K562 (cell line): ENCODE measurements around the gene PACS1. TPM values are rescaled to one million over a fixed set of nuclear protein-coding genes. Genes with fewer than 3 reads are reported as not detected.

Source experiments
- ATAC-seq: fragments of 200-7000 bp; cut with Tn5 transposase; 3 replicates; pipeline ENCODE4 v1.9.1; 2020; ENCODE audit warnings: moderate library complexity
- BruUV-seq: library from RNA; stranded (reverse); fragments of 400-500 nt; replicated peaks from 2 replicates; lab custom pipeline; 2021; lab: Mats Ljungman, UMichigan
- CTCF ChIA-PET: fragments of 300-600 bp; formaldehyde crosslinking; extraction: SDS; loops from one replicate; lab custom pipeline; 2021; ENCODE audit warnings: low intra/inter-chr PET ratio; lab: Yijun Ruan, JAX
- POLR2A ChIA-PET: fragments of 300-600, 350-650 bp; sonication (Branson Sonifier 250); formaldehyde crosslinking; extraction: SDS; loops from one replicate; lab custom pipeline; 2021; ENCODE audit warnings: antibody characterized with exemption, inconsistent platforms; lab: Yijun Ruan, JAX
- DNase-seq, 4 experiments: peaks; one replicate each; pipeline versions ENCODE4 v3.0.0 to v3.0.0-alpha.2; 2011 to 2018; ENCODE audit warnings: low spot score in 3 of 4, mixed read lengths in 3 of 4; ENCODE audit errors: extremely low read depth in 1 of 4
- FAIRE-seq: peaks from 2 replicates; lab custom pipeline; 2011; peaks lifted over from hg19 to GRCh38; lab: Jason Lieb, UNC
- H2AFZ ChIP-seq: 2 replicates; pipeline ENCODE4 v1.6.0; 2011; ENCODE audit warnings: low read depth, low read length, control low read depth, inconsistent platforms
- H3K27ac ChIP-seq: fragments of 200-600 bp; 3 replicates; pipeline ENCODE4 v1.8.0; 2011; ENCODE audit warnings: low read depth, mild to moderate bottlenecking, control low read depth, inconsistent platforms, low read length, moderate library complexity, mixed read lengths; ENCODE audit errors: extremely low read depth
- H3K27me3 ChIP-seq, 2 experiments: fragments of 300-600 bp in 1 of 2; 2 replicates in 1 of 2; 3 replicates in 1 of 2; pipeline versions ENCODE4 v1.6.0 to v1.8.0; 2011; ENCODE audit warnings: inconsistent platforms in 2 of 2, low read length in 2 of 2, mild to moderate bottlenecking in 1 of 2, mixed read lengths in 1 of 2, moderate library complexity in 1 of 2; ENCODE audit not compliant: control insufficient read depth in 2 of 2, insufficient read depth in 2 of 2
- H3K36me3 ChIP-seq: fragments of 300-600 bp; 3 replicates; pipeline ENCODE4 v1.8.0; 2011; ENCODE audit warnings: mild to moderate bottlenecking, low read length, inconsistent platforms; ENCODE audit not compliant: control insufficient read depth, insufficient read depth
- H3K4me1 ChIP-seq, 2 experiments: fragments of 200-600 bp in 1 of 2; replicated peaks in 1 of 2; 2 replicates in 1 of 2; 3 replicates in 1 of 2; pipeline versions ENCODE4 v1.5.1 to v1.8.0; 2011; ENCODE audit warnings: inconsistent platforms in 2 of 2, low read length in 2 of 2, mild to moderate bottlenecking in 1 of 2, mixed read lengths in 1 of 2, moderate library complexity in 1 of 2; ENCODE audit not compliant: control insufficient read depth in 2 of 2, insufficient read depth in 2 of 2
- H3K4me2 ChIP-seq: 2 replicates; pipeline ENCODE4 v1.6.1; 2011; ENCODE audit warnings: low read length, control low read depth, inconsistent platforms, mixed read lengths; ENCODE audit not compliant: insufficient read depth
- H3K4me3 ChIP-seq: fragments of 200-600 bp; sonication (generic), shearing (Covaris generic); 2 replicates; pipeline ENCODE4 v1.5.1; 2016; ENCODE audit warnings: control low read depth, inconsistent platforms
- H3K79me2 ChIP-seq: fragments of 200-600 bp; 3 replicates; pipeline ENCODE4 v1.8.0; 2011; ENCODE audit warnings: low read length, inconsistent platforms; ENCODE audit not compliant: control insufficient read depth, insufficient read depth
- H3K9ac ChIP-seq, 2 experiments: 2 replicates each; pipeline versions ENCODE4 v1.6.0 to v1.6.1; 2011; ENCODE audit warnings: low read depth in 2 of 2, low read length in 2 of 2, control low read depth in 1 of 2, inconsistent platforms in 1 of 2, mild to moderate bottlenecking in 1 of 2, mixed read lengths in 1 of 2; ENCODE audit not compliant: insufficient read depth in 1 of 2
- H3K9me1 ChIP-seq: one replicate; pipeline ENCODE4 v1.6.0; 2011; ENCODE audit warnings: inconsistent platforms, mild to moderate bottlenecking, low read length, moderate library complexity; ENCODE audit not compliant: control insufficient read depth, insufficient read depth
- H3K9me3 ChIP-seq: replicated peaks from 2 replicates; pipeline ENCODE4 v1.5.1; 2011; ENCODE audit warnings: low read depth, low read length, inconsistent platforms; ENCODE audit not compliant: control insufficient read depth, insufficient read depth
- H4K20me1 ChIP-seq: replicated peaks from 2 replicates; pipeline ENCODE4 v1.6.1; 2011; ENCODE audit warnings: low read length, inconsistent platforms, mixed read lengths; ENCODE audit not compliant: control insufficient read depth, insufficient read depth
- BRD4 ChIP-seq: fragments of 200-600 bp; sonication (generic); IDR thresholded peaks from 2 replicates; pipeline ENCODE4 v1.6.1; 2017; ENCODE audit warnings: inconsistent platforms
- ELF2 ChIP-seq: fragments of 250-450 bp; sonication (Bioruptor Pico); IDR thresholded peaks from 2 replicates; pipeline ENCODE4 v1.5.0; 2021; ENCODE audit warnings: mild to moderate bottlenecking
- GABPB1 ChIP-seq: sonication (generic); formaldehyde crosslinking; IDR thresholded peaks from 2 replicates; pipeline ENCODE4 v1.8.0; 2022; ENCODE audit warnings: mild to moderate bottlenecking, missing genetic modification reagents
- HDAC2 ChIP-seq: fragments of 450-650 bp; IDR thresholded peaks from 2 replicates; pipeline ENCODE4 v1.6.1; 2016; ENCODE audit warnings: mild to moderate bottlenecking
- MCM5 ChIP-seq: fragments of 450-650 bp; IDR thresholded peaks from 2 replicates; pipeline ENCODE4 v1.6.1; 2016; ENCODE audit warnings: low read depth
- OTX1 ChIP-seq: fragments of 450-650 bp; formaldehyde crosslinking; IDR thresholded peaks from 2 replicates; pipeline ENCODE4 v1.4.0; 2022; ENCODE audit warnings: mild to moderate bottlenecking
- PCBP1 ChIP-seq: fragments of 200-400 bp; formaldehyde crosslinking; IDR thresholded peaks from 2 replicates; pipeline ENCODE4 v1.6.1; 2018; ENCODE audit warnings: mild to moderate bottlenecking, low read depth, low read length; ENCODE audit not compliant: poor library complexity, severe bottlenecking
- PTRF ChIP-seq: fragments of 450-650 bp; IDR thresholded peaks from 2 replicates; pipeline ENCODE4 v1.6.1; 2016; ENCODE audit warnings: mild to moderate bottlenecking, missing genetic modification characterization, missing compliant biosample characterization
- SIX5 ChIP-seq, 2 experiments: IDR thresholded peaks; 2 replicates each; pipeline ENCODE4 v1.6.1; 2011; ENCODE audit warnings: low read length in 2 of 2, borderline replicate concordance in 1 of 2, low read depth in 1 of 2, mild to moderate bottlenecking in 1 of 2, moderate library complexity in 1 of 2; ENCODE audit not compliant: insufficient read depth in 1 of 2
- SREBF1 ChIP-seq: fragments of 150-350 bp; IDR thresholded peaks from 2 replicates; pipeline ENCODE4 v1.6.1; 2014; ENCODE audit warnings: antibody characterized with exemption, low read depth, low read length, borderline replicate concordance
- TGIF2 ChIP-seq: sonication (generic); formaldehyde crosslinking; IDR thresholded peaks from 2 replicates; pipeline ENCODE4 v1.8.1; 2022; ENCODE audit warnings: mild to moderate bottlenecking, missing genetic modification reagents, moderate library complexity
- ZBTB17 ChIP-seq: fragments of 450-650 bp; formaldehyde crosslinking; IDR thresholded peaks from 2 replicates; pipeline ENCODE4 v1.4.0; 2020; ENCODE audit warnings: mild to moderate bottlenecking
- ZKSCAN3 ChIP-seq: fragments of 250-450 bp; sonication (Bioruptor Pico); IDR thresholded peaks from 2 replicates; pipeline ENCODE4 v1.4.0; 2020
- ZNF143 ChIP-seq: sonication (generic); formaldehyde crosslinking; IDR thresholded peaks from 2 replicates; pipeline ENCODE4 v1.9.0; 2022; ENCODE audit warnings: mild to moderate bottlenecking, missing genetic modification reagents
- ZNF146 ChIP-seq: IDR thresholded peaks from one replicate; pipeline ENCODE4 v1.6.1; 2018; ENCODE audit warnings: missing compliant biosample characterization; ENCODE audit not compliant: unreplicated experiment
- ZNF175 ChIP-seq: fragments of 200-800 bp; sonication (Bioruptor generic); IDR thresholded peaks from 2 replicates; pipeline ENCODE4 v1.6.1; 2016; ENCODE audit warnings: low read depth, mild to moderate bottlenecking, missing genetic modification characterization, missing compliant biosample characterization
- ZNF408 ChIP-seq: fragments of 250-450 bp; sonication (Bioruptor Pico); IDR thresholded peaks from 2 replicates; pipeline ENCODE4 v1.4.0; 2020; ENCODE audit warnings: low read depth, mild to moderate bottlenecking, moderate library complexity
- ZNF589 ChIP-seq: fragments of 200-800 bp; sonication (Bioruptor generic); IDR thresholded peaks from 2 replicates; pipeline ENCODE4 v1.6.1; 2016; ENCODE audit warnings: low read depth, missing genetic modification characterization, missing compliant biosample characterization
- WGBS: fragments of 100-300 bp; shearing (Covaris generic); methylation state at CpG from one replicate; pipeline ENCODE4 v1.1.6; 2016; ENCODE audit warnings: low coverage, mixed read lengths; ENCODE audit not compliant: insufficient coverage; ENCODE audit errors: missing lambda C conversion rate; 5-methylcytosine and 5-hydroxymethylcytosine counted together
- in situ Hi-C: fragments of 300-500 bp; cut with MboI; formaldehyde crosslinking; loops from 4 replicates; pipeline ENCODE4 v1.15.0; 2018; ENCODE audit warnings: inconsistent platforms, mixed read lengths
- intact Hi-C: fragments of 100-400 bp; cut with micrococcal nuclease; formaldehyde crosslinking; loops from 2 replicates; pipeline ENCODE4 v1.14.2; 2022
- polyA plus RNA-seq, 8 experiments: library from polyadenylated mRNA; depleted of rRNA in 4 of 8; stranded (reverse) in 5 of 8; unstranded in 3 of 8; fragments of >200 nt; fragmentation: Nextera tagmentation in 2 of 8; fragmentation: Illumina TruSeq in 1 of 8; extraction: Ambion mirVana in 2 of 8; extraction: Trizol in 1 of 8; gene quantifications; 2 replicates each; pipeline versions ENCODE4 v1.2.1 to v1.2.3, GENCODE V29; 2011 to 2014; ENCODE audit warnings: inconsistent platforms in 1 of 8, missing spikeins in 1 of 8
- total RNA-seq, 7 experiments: library from RNA; depleted of rRNA in 6 of 7; stranded (reverse); fragments of >200 nt in 6 of 7; fragmentation: Illumina TruSeq in 2 of 7; extraction: Trizol in 2 of 7; gene quantifications; 2 replicates each; pipeline versions ENCODE4 v1.2.1 to v1.2.3, GENCODE V29; 2011 to 2021; ENCODE audit warnings: low replicate concordance in 1 of 7
- TF ChIP-seq, protein P1 (sequence below): fragments of 450-650 bp; formaldehyde crosslinking; IDR thresholded peaks from 2 replicates; pipeline ENCODE4 v1.4.0; 2022; ENCODE audit warnings: missing genetic modification characterization
- TF ChIP-seq, protein P2 (sequence below): IDR thresholded peaks from 2 replicates; pipeline ENCODE4 v1.6.1; 2011; ENCODE audit warnings: borderline replicate concordance, low read depth, mild to moderate bottlenecking, moderate library complexity, low read length; ENCODE audit not compliant: insufficient read depth, poor library complexity, severe bottlenecking

PACS1 gene
- total and polyA plus RNA-seq, 9 of the 15 experiments (the other 6 are each of a cell fraction or from before 2014, with no cell fraction given): 0.34 to 28.1 (median 8.5) TPM

DNA sequence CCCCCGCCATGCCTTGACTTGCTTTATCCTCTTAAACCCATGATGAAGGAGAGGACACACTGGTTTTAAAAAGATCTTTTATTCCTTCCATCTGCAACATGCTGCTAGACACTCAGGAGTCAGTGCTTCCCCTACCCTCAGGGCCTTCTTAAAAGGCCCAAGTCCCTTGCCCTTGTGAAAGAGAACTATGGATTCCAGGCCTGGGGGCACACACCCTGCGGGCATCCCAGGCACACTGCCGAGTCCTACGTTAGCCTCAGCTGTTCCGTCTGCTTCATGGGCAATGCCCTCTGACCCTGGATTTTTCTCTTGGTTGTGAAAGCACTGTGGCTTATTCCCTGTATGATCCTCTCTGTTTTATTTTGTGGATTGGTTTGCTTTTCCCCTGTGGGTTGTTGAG, 163.2 kb downstream of the PACS1 start (continued):
- TF ChIP-seq OTX1 (no peak), PCBP1 (no peak), ZNF589 (CRISPR knock-in tag) (no peak), ZNF408 (no peak), TGIF2 (no peak)

DNA sequence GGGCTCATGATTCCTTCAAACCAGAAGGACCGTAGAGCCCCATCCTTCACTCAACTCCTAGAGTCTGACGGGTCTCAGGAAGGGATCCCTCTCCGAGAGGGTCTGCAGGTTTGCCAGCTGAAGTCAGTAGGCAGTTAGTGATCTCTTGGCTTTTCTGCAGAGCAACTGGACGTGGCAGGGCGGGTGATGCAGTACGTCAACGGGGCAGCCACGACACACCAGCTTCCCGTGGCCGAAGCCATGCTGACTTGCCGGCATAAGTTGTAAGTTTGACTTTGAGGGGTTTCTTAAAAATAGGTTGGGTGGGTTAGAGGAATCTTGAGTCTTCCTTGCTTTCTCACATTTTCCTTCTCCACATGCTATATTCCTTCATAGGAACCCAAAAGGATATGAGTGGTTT, 165.1 kb downstream of the PACS1 start:
- Histone ChIP-seq H3K9ac (no peak overlapping the region), H2AFZ (no peak overlapping the region), H3K79me2 (no peaks in the 10 kb centered on the region), H3K4me2 (no peak overlapping the region), H4K20me1 (0 out of 2 replicates have a peak, but pooled peaks cover 3% of the 10 kb centered on the region), H3K27me3 (no peaks in the 10 kb centered on the region), H3K9me3 (no peaks in the 10 kb centered on the region), H3K36me3 (peaks cover 45% of the 10 kb centered on the region; the same call in 2 of the 3 replicates), H3K9me1 (no peaks in the 10 kb centered on the region), H3K4me3 (no peak overlapping the region), H3K4me1 (peaks cover 0 to 2% of the 10 kb centered on the region in 2 experiments; a peak in 1 of 5 replicates), H3K27ac (no peak overlapping the region)
- CTCF ChIA-PET: no interaction called here
- no peak for DNase-seq
- intact Hi-C loops: no loop called here
- no TSS peak for BruUV-seq
- POLR2A ChIA-PET: interaction anchor here (0.6 to 4.1 kb wide), 2 partner anchors 12 to 35 kb away, joined by 3 to 22 read pairs; no protein-coding TSS in a partner anchor
- in situ Hi-C loops: no loop called here
- no peak for FAIRE-seq
- no peak for ATAC-seq
- WGBS: 86% methylated on average over 11 of the region's 11 CpGs
- TF ChIP-seq, protein P1, sequence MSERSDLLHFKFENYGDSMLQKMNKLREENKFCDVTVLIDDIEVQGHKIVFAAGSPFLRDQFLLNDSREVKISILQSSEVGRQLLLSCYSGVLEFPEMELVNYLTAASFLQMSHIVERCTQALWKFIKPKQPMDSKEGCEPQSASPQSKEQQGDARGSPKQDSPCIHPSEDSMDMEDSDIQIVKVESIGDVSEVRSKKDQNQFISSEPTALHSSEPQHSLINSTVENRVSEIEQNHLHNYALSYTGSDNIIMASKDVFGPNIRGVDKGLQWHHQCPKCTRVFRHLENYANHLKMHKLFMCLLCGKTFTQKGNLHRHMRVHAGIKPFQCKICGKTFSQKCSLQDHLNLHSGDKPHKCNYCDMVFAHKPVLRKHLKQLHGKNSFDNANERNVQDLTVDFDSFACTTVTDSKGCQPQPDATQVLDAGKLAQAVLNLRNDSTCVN (CRISPR knock-in tag): no peak
- TF ChIP-seq SREBF1 (no peak), ZBTB17 (CRISPR knock-in tag) (no peak), ZNF143 (CRISPR knock-in tag) (no peak), ZKSCAN3 (no peak), MCM5 (no peak), BRD4 (no peak), HDAC2 (no peak), ZNF175 (CRISPR knock-in tag) (no peak), ZNF146 (CRISPR knock-in tag) (no peak), SIX5 (IDR thresholded peaks at IDR 0.05; ENCODE audit: borderline replicate concordance in 1 of 2, insufficient read depth in 1 of 2, low read depth in 1 of 2, low read length in 2 of 2) (no peak), GABPB1 (CRISPR knock-in tag) (no peak), PTRF (tag) (no peak), ELF2 (CRISPR knock-in tag) (no peak)
- TF ChIP-seq, protein P2, sequence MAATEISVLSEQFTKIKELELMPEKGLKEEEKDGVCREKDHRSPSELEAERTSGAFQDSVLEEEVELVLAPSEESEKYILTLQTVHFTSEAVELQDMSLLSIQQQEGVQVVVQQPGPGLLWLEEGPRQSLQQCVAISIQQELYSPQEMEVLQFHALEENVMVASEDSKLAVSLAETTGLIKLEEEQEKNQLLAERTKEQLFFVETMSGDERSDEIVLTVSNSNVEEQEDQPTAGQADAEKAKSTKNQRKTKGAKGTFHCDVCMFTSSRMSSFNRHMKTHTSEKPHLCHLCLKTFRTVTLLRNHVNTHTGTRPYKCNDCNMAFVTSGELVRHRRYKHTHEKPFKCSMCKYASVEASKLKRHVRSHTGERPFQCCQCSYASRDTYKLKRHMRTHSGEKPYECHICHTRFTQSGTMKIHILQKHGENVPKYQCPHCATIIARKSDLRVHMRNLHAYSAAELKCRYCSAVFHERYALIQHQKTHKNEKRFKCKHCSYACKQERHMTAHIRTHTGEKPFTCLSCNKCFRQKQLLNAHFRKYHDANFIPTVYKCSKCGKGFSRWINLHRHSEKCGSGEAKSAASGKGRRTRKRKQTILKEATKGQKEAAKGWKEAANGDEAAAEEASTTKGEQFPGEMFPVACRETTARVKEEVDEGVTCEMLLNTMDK: no peak
